ENCODE measurements around the gene CAMSAP2. TPM values are rescaled to one million over a fixed set of nuclear protein-coding genes. Genes with fewer than 3 reads are reported as not detected.
"Not testable (repeated sequence)": the region's sequence is repeated elsewhere in the genome, so short reads cannot be mapped to it uniquely, and the experiment has no call there.

CAMSAP2 gene
- total RNA-seq, 1 experiment from 2014 or later = 24.3 TPM

GRCh38 chr1:200731654-200732332 is 6.9 kb upstream of the CAMSAP2 start:
- Histone ChIP-seq H3K4me3 (no peak overlapping the region), H3K27me3 (no peaks in the 10 kb centered on the region), H3K36me3 (no peaks in the 10 kb centered on the region), H3K9me3 (no peaks in the 10 kb centered on the region)
- DNase-seq = no peak

GRCh38 chr1:200732438-200732837 is 6.3 kb upstream of the CAMSAP2 start:
- H3K4me3 ChIP-seq = no peak overlapping the region
- H3K9me3 ChIP-seq = no peaks in the 10 kb centered on the region
- DNase-seq = no peak
- H3K36me3 ChIP-seq = no peaks in the 10 kb centered on the region
- H3K27me3 ChIP-seq = no peaks in the 10 kb centered on the region

- H3K36me3 ChIP-seq = 0 out of 2 replicates have a peak, but pooled peaks cover under 1% of the 10 kb centered on the region
- DNase-seq = no peak
- no peak overlapping the region for H3K4me3 ChIP-seq
- H3K27me3 ChIP-seq = no peaks in the 10 kb centered on the region
- no peaks in the 10 kb centered on the region for H3K9me3 ChIP-seq
Observed at GRCh38 chr1:200733907-200734306, 4.8 kb upstream of the CAMSAP2 start.

- peak overlapping the region; percentile 91; the same call in 1 of the 2 replicates for H3K4me3 ChIP-seq
- H3K36me3 ChIP-seq = peaks cover 16% of the 10 kb centered on the region
- no peak for DNase-seq
- H3K9me3 ChIP-seq = no peaks in the 10 kb centered on the region
- H3K27me3 ChIP-seq = no peaks in the 10 kb centered on the region
Observed at GRCh38 chr1:200737647-200738291, 924 bp upstream of the CAMSAP2 start.

GRCh38 chr1:200738949-200739651 is 407 bp downstream of the CAMSAP2 start:
- DNase-seq = peak; percentile 82
- peaks cover 18% of the 10 kb centered on the region for H3K36me3 ChIP-seq
- H3K9me3 ChIP-seq = no peaks in the 10 kb centered on the region
- H3K27me3 ChIP-seq = no peaks in the 10 kb centered on the region
- peak overlapping the region; percentile 91 for H3K4me3 ChIP-seq

GRCh38 chr1:200739702-200740570 is 1.2 kb downstream of the CAMSAP2 start:
- peak overlapping the region; percentile 91 for H3K4me3 ChIP-seq
- H3K27me3 ChIP-seq = no peaks in the 10 kb centered on the region
- no peaks in the 10 kb centered on the region for H3K9me3 ChIP-seq
- peaks cover 21% of the 10 kb centered on the region for H3K36me3 ChIP-seq
- peak; percentile 17 for DNase-seq

- peak overlapping the region; percentile 91 for H3K4me3 ChIP-seq
- DNase-seq = no peak
- H3K27me3 ChIP-seq = no peaks in the 10 kb centered on the region
- peaks cover 21% of the 10 kb centered on the region for H3K36me3 ChIP-seq
- H3K9me3 ChIP-seq = no peaks in the 10 kb centered on the region
Observed at GRCh38 chr1:200740571-200741208, 2.0 kb downstream of the CAMSAP2 start.

- Histone ChIP-seq H3K9me3 (no peaks in the 10 kb centered on the region), H3K4me3 (peak overlapping the region; percentile 91), H3K27me3 (no peaks in the 10 kb centered on the region), H3K36me3 (peaks cover 27% of the 10 kb centered on the region)
- no peak for DNase-seq
Observed at GRCh38 chr1:200741551-200742207, 3.0 kb downstream of the CAMSAP2 start.

- Histone ChIP-seq H3K27me3 (no peaks in the 10 kb centered on the region), H3K9me3 (no peaks in the 10 kb centered on the region), H3K36me3 (peaks cover 27% of the 10 kb centered on the region), H3K4me3 (no peak overlapping the region)
- DNase-seq = no peak
Observed at GRCh38 chr1:200744143-200744542, 5.5 kb downstream of the CAMSAP2 start.

- no peak overlapping the region for H3K4me3 ChIP-seq
- H3K9me3 ChIP-seq = no peaks in the 10 kb centered on the region
- no peak for DNase-seq
- peaks cover 12% of the 10 kb centered on the region for H3K36me3 ChIP-seq
- no peaks in the 10 kb centered on the region for H3K27me3 ChIP-seq
Observed at GRCh38 chr1:200749090-200749489, 10.4 kb downstream of the CAMSAP2 start.

- peak; percentile 35 for DNase-seq
- not testable (repeated sequence) for H3K4me3 ChIP-seq, H3K27me3 ChIP-seq, H3K9me3 ChIP-seq
- peaks cover 12% of the 10 kb centered on the region for H3K36me3 ChIP-seq
Observed at GRCh38 chr1:200750749-200751148, 12.1 kb downstream of the CAMSAP2 start.

GRCh38 chr1:200751717-200752116 is 13.0 kb downstream of the CAMSAP2 start:
- Histone ChIP-seq H3K9me3 (no peaks in the 10 kb centered on the region), H3K4me3 (no peak overlapping the region), H3K27me3 (no peaks in the 10 kb centered on the region), H3K36me3 (peaks cover 6% of the 10 kb centered on the region)
- DNase-seq = no peak

GRCh38 chr1:200753650-200754198 is 15.0 kb downstream of the CAMSAP2 start:
- no peaks in the 10 kb centered on the region for H3K27me3 ChIP-seq
- no peak overlapping the region for H3K4me3 ChIP-seq
- H3K9me3 ChIP-seq = no peaks in the 10 kb centered on the region
- peaks cover 6% of the 10 kb centered on the region for H3K36me3 ChIP-seq
- DNase-seq = no peak

- H3K36me3 ChIP-seq = peaks cover 3% of the 10 kb centered on the region
- H3K27me3 ChIP-seq = no peaks in the 10 kb centered on the region
- no peak for DNase-seq
- no peak overlapping the region for H3K4me3 ChIP-seq
- H3K9me3 ChIP-seq = no peaks in the 10 kb centered on the region
Observed at GRCh38 chr1:200755456-200755855, 16.8 kb downstream of the CAMSAP2 start.

- H3K4me3 ChIP-seq = no peak overlapping the region
- no peak for DNase-seq
- no peaks in the 10 kb centered on the region for H3K9me3 ChIP-seq
- no peaks in the 10 kb centered on the region for H3K27me3 ChIP-seq
- peaks cover 35% of the 10 kb centered on the region for H3K36me3 ChIP-seq
Observed at GRCh38 chr1:200762089-200762488, 23.4 kb downstream of the CAMSAP2 start.

- no peaks in the 10 kb centered on the region for H3K27me3 ChIP-seq
- DNase-seq = no peak
Observed at GRCh38 chr1:200767321-200767720, 28.6 kb downstream of the CAMSAP2 start.

More at GRCh38 chr1:200767321-200767720, 28.6 kb downstream of the CAMSAP2 start:
- H3K4me3 ChIP-seq = no peak overlapping the region
- no peaks in the 10 kb centered on the region for H3K9me3 ChIP-seq
- peaks cover 50% of the 10 kb centered on the region for H3K36me3 ChIP-seq
